Measurements from ENCODE around the gene FOXF1.
A peak's percentile ranks its signal among the peaks of the same experiment; 100 is the strongest.

FOXF1 gene

DNA sequence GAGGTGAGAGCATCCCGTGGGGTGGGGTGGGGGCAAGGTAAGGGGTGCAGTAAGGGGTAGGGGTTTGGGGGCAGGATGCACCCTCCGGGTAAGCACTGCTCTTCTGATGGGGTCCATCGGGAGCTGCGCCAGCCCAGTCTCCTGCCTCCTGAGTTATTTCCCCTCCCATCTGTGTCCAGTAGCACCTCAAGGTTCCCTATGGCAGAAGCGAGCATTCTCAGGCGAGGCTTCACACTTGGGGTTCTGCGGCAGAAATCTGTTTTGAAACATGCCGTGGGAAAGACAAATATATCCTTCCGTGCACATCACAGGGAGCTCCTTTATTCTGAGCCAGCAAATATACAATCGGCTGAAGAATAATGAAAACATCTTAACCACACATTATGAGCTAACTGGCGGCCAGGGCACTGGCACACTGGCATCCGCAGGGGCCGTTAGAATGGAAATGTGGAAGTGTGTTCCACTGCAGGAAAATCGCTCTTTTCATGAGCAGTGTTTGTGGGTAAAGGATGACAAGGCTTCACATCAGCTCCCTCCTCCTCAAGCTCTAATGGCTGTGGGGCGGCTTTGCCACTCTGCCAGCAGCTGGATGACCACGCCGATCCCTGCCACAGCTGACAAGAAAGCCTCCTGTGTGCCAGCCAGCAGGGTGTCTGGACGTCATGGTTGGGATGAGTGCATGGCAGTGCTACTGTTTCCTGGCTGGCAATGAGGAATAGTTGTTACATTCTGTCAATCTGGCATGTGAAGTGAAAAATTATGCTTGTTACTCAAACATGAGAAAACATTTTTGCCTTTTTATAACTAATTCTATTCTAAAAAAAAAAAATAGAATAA, 24.7 kb downstream of the FOXF1 start:
- DNase-seq, result no peak

DNA sequence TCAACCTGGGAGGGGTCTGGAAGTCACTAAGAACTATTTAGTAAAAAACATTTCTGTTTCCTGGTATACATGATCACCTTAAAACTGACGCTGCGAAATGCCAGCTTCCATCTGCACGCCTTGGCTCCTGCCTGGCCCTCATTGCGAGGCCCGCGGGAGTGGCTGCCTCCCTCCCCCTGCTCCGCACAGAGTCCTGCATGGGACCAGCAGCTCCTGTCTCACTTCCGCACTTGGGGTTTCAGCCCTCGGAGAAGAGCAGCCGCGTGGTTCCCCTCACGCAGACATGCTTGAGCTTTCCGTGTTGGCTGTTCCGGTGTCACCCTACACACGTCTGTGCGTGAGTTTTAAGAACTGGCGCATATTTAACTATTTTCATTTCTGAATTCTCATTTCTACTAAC, 26.3 kb downstream of the FOXF1 start:
- DNase-seq, result no peak

DNA sequence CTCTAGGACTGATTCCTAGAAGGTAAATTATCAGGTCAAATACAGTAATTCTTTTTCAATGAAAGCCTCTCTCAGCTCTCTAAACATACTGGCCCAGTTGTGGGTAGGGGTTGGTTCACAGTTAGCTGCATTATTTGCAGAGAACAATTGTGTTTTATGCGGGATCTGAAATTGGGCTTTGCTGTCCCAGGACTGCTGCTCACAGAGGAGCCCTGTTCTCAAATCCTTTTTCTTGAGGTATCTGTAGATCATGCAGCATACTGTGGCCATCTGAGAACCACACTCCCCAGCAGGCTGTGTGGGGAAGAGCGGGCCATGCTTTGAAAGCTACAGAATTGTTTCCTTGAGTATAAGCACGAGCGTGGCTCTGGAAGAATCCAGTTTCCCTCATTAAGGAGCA, 27.2 kb downstream of the FOXF1 start:
- DNase-seq, result no peak

DNA sequence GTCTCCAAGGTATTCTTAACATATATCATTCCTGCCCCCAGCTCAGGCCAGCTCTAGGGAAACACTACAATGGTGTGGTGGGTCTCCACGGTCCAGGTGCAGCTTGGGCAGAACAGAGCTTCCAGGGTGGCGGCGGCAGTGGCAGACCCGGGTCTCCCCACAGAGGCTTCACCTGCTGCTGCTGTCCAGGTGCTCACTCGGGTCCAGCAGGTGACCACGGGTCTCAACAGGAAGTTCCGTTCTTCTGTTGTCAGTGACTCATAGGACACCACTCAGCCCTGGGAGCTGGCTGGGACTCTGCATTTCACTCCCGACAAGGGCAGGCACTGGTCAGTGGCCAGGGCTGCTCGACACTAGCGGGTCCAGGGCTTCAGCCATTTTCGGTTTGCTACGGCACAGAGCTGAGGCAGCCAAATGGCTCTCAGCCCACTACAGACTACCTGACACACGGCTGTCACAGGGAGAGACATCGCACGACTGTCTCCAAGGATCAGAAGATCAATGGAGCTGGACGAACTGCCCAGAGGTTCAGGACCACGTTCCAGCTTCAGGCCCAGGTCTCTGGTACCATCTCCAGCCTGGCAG, 28.0 kb downstream of the FOXF1 start:
- DNase-seq, result no peak

DNA sequence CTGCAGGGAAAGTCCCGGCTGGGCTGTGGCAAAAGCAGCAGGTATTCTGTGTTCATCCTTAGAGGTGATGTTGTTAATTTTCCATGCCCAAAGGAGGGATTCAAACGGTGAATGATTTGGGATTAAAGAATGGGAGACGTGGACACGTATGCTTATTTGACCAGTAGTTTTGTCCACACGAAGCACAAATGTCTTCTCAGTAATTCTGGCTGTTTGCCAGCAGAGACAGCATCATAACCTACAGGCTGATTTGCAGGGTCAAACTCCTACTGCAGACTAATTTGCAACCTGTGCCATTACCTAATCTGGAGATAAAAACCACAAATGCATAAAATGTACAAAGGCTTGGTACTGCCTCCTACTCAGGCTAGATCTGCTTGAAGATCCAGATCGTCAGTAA, 30.6 kb downstream of the FOXF1 start:
- DNase-seq, result no peak

DNA sequence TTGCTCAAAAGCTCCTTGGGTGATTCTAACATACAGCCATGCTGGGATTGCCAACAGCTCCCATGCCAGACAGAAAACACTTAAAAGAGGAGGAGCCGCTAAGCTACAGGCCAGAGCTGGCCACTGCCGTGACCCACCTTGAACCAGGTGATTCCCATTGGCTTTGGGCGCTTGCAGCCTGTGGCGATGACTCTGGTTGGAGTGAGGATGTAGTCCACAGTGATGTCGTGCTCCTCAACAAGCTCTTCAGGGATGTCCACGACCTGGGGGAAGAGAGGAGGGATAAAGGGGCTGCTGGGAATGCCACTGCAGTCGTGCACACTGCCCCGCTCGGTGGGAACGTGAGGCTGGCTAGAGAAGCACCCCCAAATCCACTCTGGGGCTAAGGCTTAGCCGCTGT, 31.2 kb downstream of the FOXF1 start:
- DNase-seq, result no peak

DNA sequence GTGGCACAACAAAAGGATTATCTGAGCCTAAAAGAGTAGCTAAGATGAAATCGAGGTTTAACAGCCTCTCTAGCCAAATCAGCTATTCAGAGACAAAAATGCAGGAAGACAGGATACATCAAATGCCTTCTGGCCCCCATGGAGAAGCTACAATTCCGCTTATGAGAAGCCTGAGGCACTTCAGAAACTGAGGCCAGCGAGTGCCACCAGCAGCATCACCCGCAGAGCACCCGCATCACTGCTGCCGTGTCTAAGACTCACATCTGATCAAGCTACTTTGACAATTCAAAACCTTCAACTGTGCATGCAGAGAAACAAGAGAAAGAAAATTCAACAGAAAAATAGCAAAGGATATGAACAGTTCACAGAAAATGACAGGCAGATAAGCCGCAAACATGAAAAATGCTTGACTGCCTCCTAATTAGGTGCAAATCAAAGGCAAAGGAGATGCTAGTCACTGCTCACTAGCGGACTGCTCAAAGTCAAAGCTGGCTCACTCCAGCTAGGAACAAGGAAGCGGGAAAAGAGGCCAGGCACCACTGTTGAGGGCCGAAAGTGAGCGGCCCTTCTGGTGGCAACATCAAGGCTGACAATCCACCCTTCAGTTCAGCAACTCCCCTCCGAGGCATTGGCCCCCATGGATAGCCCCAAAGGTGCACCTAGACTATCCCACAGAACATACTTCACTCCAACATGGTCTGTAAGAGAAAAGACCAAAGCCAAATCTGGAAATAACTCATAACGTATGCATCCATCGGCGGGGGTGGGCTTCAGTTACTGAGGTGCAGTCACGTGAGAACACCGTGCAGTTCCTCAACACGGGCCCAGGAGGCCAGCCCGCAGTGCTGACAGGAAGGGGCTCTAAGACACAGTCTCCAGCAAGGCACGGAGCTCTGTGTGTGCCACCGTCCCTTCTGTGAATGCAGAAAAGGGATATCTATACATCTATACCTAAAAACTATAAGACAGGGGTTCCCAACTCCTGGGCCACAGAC, 32.7 kb downstream of the FOXF1 start:
- DNase-seq, result no peak

DNA sequence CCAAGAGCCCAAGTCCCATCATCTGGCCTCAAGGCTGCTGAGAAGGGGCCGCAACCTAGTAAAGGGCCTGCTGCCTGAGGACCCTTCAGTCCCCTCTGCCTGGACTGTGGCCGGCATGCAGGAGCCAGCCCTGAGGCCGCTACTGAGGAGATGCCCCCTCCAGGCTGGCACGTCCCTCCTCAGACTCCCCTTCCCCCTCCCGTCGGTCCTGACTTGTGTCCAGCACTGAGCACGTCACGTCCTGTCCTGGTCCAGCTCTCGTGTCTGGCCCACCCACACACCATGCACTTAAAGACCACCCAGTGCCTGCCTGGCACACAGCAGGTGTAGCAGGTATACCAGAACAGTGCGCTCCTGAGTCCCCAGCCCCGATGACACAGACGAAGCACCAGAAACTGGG, 35.2 kb downstream of the FOXF1 start:
- DNase-seq, result no peak

DNA sequence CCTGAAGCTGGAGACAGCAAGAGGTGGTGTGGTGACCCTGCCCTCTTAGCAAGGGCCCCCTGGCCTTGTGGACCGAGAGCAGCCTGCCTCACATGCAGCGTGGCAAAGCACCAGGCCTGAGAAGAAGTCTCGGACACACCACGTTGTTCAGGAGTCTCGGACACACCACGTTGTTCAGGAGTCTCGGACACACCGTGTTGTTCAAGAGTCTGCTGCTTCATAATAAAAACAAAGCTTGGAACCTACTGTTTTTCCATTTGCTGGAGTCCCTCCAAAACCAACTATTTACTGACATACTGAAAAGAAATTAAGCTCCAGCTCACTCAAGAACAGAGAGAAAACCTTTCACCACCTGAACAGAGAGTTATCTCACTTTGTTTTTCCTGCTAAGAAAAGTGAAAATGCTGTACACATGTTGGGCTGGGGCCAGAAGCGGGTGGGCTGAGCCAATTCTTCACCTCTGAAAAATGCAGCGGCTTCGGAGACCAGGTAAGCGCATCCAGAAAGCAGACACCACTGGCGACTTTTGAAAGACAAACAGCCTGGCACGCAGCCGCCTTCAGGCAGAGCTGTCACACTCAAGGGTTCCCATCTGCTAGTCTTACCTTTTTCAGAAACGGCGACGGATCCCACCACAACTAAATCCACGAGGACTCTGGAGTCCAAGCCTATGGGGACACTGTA, 35.8 kb downstream of the FOXF1 start:
- DNase-seq, result no peak

DNA sequence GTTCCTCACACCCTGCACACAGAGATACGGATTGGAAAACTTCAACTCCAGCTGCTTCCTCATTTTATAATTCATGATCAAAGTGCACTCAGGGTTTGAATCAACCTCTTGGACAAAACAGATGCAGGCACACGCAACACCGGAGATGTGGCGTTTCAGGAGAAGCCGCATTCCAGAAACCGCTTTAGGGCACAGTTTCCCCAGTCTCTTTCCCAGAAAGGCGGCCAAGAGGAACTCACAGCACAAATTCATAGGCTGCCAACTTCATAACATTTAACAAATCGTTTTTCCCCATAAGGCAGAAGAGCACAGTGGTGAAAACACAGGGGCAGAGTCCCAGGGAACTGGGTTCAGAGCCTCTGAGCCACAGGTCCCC, 36.3 kb downstream of the FOXF1 start:
- DNase-seq, result no peak

DNA sequence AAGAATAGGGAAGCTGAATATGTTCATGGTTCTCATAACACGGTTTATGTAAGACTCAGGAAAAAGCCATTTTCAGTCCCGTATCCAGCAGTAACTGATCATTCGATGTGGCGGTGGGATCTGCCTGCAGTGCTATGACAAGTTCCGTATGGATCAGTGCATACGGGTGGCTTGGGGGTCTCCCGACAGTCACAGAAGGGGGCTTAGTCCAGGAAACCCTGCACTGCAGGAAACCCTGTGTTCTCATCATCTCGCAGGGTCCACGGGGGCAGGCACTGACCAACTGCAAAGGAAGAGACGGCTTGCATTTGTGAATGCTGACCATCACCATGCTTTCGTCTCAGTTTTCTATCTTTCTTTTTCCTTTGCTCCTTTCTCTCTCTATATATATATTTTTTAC, 37.0 kb downstream of the FOXF1 start:
- no peak for DNase-seq

DNA sequence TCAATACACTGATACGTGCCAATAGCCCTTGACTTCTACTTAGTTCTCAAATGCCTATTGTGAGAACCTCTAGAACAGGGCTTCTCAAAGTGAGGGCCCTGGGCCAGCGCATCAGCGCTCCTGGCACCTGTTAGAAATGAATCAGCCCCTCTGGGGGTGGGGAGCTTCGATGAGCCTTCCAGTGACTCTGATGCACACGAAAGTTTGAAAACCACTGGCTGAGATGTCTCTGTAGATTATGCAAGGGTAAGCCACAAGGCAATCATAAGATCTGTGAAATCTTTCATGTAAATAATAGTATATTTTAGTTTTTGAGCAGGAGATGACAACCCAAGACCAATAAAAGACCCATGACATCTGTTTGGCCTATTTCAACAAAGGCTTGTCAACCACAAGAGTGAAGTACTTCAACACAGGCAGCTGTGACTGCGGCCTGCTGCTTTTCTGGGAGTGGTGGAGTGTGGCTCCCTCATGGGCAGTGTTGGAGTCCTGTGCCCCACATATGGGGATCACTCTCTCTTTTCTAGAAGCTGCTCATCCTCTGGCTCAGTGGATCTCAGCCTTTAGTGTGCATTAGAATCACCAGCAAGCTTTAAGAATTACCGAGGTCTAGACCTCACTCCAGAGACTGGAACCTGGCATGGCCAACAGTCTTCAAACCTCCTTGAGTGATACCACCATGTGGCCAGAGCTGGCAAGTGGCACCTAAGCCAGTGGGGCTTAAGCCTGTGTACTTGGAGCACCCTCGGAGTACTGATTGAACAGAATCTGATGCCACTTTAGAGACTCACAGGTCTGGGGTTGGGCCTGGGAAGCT, 39.0 kb downstream of the FOXF1 start:
- no peak for DNase-seq

DNA sequence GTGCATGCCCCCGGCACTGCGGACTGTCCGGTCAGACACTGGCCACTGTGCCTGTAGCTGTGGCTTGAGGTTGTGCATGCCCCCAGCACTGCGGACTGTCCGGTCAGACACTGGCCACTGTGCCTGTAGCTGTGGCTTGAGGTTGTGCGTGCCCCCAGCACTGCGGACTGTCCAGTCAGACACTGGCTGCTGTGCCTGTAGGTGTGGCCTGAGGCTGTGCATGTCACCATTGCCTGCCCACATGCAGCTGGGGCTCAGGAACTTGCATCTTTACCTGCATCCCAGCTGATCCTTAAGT, 39.5 kb downstream of the FOXF1 start:
- no peak for DNase-seq

DNA sequence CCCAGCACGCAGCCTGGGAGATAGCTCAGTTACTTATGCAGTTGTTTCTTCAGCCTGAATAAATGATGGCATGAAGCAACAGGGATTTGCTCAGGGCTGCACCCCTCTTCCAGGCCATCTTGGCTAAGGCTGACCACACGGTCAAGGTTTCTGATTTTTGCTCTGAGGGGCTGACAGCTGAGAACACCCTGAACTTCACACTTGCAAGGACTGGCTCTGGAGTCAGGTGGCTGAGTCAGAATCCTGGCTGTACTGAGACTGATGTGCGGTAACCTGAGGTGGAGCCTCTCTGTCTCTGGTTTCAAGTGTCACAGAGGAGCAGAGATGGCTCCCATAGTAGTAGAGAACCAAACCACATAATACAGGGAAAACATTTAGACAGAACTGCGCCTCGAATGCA, 40.0 kb downstream of the FOXF1 start:
- DNase-seq, result no peak

DNA sequence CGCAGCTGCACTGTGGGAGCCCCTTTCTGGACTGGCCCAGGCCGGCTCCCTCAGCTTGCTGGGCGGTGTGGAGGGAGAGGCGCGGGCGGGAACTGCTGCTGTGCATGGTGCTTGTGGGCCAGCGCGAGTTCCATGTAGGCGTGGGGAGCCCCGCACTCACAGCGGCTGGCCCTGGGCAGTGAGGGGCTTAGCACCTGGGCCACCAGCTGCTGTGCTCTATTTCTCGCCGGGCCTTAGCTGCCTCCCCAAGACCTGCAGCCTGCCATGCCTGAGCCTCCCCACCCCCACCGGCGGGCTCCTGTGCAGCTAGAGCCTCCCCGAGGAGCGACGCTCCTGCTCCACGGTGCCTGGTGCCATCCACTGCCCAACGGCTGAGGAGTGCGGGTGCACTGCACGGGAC, 43.0 kb downstream of the FOXF1 start:
- DNase-seq, result no peak

DNA sequence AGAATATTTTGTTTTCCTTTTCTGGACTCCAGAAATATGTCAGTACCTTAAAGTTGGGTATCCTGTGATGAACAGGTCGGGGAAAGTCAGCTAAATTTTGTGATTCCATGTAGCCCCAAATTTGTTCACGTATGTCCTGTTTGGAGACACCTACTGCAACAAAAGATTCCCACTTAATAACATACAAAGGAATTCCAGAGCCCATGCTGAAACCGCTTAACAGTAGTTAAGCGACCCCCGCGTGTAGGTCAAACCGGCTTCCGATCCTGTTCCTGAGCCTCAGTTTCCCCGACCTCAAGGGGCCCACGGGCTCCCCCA, 44.2 kb downstream of the FOXF1 start:
- no peak for DNase-seq

DNA sequence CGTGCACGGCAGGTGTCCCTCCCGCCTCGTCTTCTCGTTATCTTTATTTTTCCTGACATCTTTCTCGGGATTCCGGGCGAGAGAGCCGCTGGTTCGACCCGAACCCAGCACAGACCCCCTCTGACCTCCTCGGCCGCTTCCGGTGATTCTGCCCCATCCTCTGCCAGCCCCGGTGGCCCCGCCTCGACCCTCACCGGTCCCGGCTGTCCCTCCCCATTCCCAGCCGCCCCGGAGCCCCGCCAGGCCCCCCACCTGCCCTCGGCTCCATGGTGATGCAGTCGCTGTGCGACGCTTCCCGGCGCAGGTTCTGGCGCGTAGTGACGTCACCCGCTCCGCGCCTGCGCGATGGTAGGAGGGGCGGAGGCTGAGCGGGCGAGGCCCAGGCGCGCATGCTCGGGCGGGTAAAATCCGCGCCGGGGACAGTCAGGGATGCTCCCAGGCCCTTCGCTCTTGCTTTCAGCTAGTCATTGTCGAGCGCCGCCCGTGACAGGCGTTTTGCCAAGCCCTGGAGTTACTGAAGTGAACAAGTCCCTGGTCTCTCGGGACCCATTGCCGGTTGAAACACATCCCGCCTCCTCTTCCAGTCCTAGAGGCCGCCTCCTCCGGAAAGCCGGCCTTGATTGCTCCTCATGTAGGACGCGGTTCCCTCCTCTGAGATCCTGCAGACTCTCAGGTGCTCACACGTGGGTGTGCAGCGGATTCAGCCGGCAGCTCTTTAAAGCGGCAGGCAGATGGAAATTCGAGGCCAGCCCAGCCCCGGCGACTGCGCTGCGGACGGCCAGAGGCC, 44.8 kb downstream of the FOXF1 start, which contains the start of gene MTHFSD:
MTHFSD (minus strand) TSS at position 319 of the 787 bp plus-strand sequence; CDS start at position 268, 51 bp downstream.
- DNase-seq, result peak; percentile 54

DNA sequence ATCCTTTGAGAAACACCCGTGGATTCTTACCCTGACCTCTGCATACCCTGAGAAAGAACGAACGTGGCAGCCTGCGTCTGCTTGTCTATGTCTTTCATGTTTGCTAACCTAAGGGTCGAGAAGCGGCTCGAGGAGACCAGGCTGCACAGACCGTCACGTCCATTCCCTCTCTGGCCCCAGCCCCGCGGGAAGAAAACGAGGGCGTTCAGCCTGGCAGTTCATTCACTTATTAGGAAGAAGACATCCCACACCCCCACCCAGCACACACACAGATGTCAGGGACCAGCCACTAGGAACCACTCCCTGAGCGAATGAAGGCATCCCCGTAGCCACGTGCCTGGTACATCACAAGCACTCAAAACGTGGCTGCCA, 45.4 kb downstream of the FOXF1 start:
- no peak for DNase-seq

DNA sequence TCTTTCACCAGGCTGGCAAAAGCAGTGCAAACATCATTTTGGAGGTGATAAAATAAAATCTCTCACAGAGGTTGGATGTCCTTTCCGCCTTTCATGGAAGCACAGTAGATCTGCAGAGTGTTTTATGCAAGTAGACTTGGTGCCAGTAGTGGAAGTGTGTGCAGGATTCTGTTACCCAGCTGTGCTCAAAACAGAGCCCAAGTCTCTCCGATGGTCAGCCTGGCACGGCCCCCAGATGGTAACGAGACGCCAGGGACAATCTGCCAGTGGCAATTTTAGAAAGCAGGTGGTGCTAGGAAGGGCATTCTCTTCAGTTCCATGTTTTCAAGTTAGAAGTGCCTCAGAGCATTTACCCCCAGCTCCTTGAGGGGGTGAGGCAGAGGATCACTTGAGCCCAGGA, 46.2 kb downstream of the FOXF1 start:
- no peak for DNase-seq

DNA sequence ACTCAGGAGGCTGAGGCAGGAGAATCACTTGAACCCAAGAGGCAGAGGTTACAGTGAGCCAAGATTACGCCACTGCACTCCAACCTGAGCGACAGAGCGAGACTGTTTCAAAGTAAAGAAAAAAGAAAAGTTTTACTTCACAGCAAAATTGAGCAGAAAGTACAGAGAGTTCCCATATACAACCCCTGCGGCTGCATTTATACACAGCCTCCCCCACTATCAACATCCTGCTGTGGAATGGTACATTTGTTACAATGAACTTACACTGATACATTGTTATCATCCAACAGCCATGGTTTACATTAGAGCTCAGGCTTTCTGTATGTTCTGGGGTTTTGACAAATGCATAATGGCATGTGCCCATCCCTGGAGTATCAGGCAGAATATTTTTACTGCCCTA, 47.3 kb downstream of the FOXF1 start:
- no peak for DNase-seq

DNA sequence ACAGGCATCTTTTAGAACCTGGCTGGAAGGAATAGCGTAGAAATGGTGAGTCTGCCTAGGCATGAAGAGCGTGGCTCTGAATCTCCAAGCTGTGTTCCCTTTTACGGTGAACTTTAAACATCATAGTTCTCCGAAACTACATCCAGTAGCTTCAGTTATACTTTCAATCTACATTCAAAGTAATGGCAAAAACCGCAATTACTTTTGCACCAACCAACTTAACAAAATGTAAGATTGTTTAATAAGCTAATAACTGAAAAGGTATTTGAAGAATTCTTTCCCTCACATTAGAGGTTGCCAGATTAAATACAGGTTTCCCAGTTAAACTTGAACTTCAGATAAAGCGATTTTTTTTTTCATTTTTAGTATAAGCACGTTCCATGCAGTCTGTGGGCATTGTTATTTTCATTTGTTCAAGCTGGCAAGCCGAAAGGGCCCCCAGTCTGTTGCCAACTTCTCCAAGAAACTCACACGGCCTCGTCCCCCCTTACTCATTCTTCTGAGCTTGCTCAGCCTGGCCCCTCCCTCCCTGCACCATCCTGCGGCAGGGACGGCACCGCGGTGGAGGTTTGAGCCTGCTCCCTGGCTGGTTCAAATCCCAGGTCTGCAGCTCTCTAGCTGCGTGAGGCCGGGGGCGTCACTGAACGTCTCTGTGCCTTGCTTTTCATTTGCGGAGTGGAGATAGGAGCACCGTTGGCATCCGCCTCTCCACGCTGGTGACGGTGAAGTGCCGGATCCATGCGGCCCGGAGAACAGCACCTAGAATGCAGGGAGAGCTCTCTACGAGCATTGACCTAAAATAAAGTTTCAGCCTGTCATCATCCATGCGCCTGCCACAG, 48.2 kb downstream of the FOXF1 start:
- no peak for DNase-seq
